Kidney capillary endothelial cell (primary cell): ENCODE results near the gene SLC25A26.
"Not testable (repeated sequence)": the region's sequence is repeated elsewhere in the genome, so short reads cannot be mapped to it uniquely, and the experiment has no call there.

Source experiments
- DNase-seq: peaks from one replicate; pipeline ENCODE4 v3.0.0-alpha.2; 2018; ENCODE audit warnings: low spot score

SLC25A26 gene, protein sequence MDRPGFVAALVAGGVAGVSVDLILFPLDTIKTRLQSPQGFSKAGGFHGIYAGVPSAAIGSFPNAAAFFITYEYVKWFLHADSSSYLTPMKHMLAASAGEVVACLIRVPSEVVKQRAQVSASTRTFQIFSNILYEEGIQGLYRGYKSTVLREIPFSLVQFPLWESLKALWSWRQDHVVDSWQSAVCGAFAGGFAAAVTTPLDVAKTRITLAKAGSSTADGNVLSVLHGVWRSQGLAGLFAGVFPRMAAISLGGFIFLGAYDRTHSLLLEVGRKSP

DNA sequence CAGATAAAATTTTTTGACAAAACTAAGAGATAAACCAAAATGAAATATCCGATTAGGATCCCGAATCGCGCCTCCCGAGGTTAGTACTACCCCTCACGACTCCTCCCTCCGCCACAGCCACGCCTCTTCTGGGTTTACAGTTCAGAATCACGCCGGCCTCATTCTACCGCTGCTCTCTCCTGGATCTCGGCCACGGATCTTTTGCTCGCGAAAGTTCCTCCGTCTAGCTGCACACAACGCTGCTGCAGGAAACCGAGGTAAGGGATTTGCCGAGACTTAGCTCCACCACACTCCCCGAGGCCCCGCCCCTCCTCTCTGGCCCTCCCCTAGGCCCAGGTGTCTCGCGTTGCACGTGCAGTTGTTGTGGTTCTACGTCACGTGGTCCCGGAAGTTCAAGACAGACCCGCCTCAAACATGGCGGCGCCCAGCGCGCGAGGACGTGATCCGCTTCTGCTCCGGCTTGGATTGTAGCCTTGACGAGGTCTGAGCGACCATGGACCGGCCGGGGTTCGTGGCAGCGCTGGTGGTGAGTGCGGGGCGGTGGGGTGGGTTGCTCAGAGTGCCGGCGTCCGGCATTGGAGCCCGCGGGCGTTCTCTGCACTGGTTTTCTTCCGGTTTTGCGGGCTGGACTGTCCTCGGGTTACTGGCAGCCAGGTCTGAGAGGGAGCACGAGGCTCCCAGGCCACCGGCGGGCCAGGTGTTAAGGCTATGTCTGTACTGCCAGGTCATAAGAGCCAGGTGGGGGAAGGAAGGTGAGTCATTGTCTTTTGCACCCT, at the start of gene SLC25A26:
SLC25A26 (plus strand) TSS at position 400 of the 776 bp plus-strand sequence; CDS start at position 494, 94 bp downstream.
- DNase-seq = peak; percentile 88

DNA sequence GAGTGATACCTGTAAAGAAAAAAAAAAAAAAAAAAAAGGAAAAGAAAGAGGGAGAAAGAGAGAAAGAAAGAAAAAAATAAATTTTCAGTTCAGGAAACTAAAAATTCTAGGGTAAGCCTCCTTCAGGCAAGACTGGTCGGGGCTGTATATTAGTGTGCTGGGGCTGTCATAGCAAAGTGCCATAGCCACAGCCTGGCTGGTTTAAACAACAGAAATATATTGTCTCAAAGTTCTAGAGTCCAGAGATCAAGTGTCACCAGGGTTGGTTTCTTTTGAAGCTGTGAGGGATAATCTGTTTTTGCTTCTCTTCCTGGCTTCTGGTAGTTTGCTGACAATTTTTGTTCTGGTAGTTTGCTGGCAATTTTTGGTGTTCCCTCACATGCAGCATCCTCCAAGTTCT, 48.4 kb upstream of the SLC25A26 start:
- no peak for DNase-seq

DNA sequence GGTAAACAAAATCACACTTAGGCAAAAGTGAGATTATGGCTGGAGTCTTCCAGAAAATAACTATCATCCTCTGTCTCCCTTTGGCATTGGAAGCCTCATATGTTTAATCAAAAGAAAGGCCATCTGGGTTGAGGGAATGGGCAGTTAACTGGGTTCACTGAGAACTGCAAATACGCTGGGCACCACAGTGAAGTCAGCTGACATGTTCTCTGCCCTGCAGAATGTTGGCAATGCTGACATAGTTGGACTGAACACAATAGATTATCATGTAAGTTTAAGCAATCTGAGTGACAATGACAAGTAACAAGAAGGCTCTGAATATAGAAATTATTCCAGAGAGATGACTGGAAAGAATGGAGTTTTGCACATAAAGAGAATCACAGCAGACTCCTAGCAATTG, 43.8 kb upstream of the SLC25A26 start:
- no peak for DNase-seq

DNA sequence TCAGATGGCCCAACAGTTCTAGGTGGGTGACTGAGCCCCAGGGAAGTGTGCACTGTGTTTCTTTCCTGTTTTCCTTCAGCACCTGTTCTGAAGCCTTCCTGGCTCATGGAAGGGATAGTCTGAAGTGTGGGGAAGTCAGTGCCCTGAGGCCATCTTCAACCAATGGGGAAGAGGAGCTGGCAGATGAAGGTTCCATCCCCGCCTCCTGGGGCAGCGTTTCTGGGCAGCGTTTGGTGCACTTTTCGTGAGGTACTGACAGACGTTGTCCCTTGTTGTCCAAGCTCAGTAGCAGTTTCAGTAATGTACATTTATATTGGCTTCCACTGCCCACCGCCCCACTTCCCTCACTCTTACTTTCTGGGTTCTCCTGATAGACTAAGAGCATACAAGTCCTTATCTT, 42.6 kb upstream of the SLC25A26 start:
- DNase-seq = no peak

DNA sequence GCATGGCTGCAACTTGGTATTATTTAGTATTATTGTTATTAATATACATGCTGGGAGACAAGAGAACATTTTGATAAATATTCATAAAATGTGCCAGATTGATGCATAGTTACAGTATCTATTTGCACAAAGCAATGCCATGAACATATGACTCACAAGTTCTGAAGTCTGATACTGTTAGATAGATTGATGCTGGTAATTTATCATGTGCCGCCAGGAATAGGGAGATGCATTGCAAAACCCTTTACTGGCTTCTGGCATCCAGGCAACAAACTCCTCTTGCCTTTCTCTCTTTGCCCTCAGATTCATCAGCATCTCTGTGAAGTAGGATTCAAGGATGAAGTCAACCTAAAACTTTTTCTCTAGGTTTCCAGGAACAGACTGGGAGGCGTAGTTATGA, 41.0 kb upstream of the SLC25A26 start:
- DNase-seq = no peak

DNA sequence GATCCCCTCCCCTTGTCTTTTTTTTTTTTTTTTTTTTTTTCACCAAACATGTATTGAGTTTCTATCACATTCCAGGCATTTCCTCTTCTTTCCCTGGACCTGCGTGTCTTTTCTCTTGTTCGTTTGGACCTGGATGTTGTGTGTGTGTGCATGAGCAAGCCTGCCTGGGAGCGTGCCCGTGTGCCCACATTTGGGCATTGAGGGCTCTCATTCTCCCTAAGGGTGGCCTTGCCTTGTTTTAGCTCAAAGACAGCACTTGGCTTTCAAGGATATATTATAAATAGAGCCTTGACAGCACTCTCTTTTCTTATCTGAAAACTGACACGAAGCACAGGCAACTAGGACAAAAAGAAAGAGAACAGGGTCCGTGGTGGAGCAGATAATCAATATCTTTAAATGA, 39.0 kb upstream of the SLC25A26 start:
- DNase-seq = no peak

DNA sequence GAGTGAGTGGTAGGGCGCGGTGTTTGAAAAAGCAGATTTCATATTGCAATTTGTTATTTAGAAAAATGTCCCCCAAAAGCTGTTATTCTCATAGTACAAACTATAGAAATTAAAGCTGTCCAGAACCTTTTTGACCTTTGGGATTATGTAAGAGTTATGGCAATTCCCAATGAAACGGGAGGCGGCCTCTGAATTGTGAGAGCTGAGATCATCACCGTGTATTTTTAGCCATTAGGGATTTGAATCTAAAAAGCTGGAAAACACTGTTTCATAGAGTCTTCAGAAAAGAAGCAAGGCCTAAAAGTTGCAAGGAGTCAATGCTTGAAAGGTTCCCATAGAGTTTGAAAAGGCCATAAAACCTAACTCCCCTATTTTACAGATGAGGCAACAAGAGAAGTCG, 38.6 kb upstream of the SLC25A26 start:
- no peak for DNase-seq

DNA sequence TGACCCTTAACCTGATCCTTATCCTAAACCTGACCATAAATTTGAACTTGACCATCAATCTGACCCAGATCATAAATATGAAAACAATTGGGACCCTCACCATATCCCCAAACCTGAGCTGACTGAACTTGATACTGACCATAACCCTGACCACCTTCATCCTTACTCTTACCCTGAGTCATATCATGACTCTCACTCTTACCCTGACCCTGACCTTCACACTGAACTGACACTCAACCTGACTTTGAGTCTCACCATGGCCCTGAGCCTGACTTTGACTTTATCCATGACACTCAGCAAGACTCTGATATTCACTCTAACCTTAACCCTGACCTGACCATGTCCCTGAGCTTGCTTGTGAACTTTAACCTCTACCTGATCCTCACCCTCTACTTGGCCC, 34.3 kb upstream of the SLC25A26 start:
- DNase-seq = no peak

DNA sequence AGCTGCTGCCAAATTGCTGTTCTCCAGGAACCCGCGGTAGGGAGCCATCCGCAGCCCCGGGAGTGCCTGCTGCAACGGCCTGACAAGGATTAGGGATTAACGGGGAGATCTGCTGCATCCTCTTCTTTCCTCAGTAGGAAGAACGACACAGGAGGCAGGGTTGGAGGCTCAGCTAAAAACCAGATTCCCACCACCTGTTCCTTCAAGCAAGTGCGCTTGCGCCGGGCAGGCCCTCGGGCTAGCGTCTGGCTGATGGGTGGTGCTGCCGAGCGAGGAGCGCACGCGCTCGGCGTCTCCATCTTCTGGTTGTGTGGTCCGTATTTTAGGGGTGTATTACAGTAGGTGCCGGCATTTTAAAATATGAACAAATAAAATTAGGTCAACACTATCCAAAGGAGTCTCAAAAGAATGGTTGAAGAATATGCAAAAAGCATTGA, 25.4 kb upstream of the SLC25A26 start:
- DNase-seq = peak; percentile 31

DNA sequence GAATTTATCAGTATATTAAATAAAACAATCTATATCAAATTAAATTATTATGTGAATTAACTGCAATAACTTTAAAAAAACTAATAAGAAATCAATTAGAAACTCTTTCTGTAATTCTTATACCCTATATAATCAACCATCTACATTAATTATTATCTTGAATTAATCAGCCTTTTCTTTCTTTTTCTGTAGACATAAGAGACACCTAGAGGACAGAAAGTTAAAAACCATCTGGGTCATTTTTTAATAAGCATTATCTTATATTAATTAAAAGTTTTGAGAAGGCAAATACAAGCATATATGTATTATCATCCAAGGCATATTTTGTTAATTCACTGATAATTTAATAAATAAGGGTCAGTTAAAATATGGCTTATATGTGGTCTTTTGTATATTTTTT, 24.2 kb upstream of the SLC25A26 start:
- peak; percentile 26 for DNase-seq

DNA sequence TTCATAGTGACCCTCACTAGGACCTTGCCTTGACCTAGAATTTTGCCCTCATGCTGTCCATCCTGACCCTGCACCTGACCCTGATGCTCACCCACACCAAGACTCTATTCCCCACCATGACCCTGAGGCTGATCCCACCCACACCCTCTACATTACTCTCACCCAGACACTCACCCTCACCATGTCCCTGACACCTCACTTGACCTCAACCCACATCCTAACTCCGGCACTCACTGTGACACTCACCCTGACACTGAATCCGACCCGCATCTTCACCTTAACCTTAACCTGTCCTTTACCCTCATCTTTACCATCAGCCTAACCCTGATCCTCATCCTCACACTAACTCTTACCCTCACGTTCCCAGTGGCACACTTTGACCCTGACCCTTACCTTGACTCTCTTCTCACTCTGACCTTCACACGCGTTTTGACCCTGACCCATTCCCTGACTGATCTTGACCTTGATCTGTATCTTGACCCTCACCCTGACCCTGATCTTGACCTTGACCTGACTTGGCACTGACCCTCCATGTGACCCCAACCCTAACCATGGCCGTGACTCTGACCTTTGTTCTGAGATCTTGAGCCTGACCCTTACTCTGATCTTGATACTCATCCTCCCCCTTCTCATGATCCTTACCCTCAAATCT, 22.2 kb upstream of the SLC25A26 start:
- DNase-seq = no peak

DNA sequence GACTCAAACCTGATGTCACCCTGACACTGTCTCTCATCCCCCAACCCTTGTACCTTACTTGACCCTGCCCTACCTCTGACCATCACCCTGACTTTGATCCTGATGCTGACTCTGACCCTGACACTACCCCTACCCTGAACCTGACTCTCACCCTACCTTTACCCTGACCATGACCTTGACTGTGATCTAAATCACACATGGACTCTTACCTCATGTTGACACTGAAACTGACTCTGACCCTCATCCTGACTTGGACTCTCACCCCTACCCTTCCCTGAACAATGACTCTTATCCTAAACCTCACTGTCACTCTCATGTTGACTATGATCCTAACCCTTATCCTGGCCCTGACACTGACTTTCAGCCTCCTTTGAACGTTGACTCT, 21.7 kb upstream of the SLC25A26 start:
- no peak for DNase-seq

DNA sequence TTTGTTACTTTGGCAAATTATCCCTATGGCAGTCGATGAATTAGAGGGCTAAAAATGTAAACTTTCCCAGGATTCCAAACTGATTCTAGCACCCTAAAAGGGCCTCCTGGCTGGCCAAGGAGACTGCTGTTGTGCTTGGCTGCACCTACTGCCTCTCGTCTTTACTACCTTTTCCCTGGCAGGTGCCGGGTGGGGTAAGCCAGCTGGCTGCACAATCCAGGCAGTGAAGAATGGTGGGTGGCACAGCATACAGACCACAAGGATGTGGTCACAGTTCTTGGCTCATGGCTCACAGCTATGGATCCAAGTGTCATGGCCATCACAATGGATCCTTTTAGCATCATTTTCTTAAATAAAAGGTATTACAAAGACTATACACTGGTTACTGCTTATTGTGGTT, 20.7 kb upstream of the SLC25A26 start:
- no peak for DNase-seq

DNA sequence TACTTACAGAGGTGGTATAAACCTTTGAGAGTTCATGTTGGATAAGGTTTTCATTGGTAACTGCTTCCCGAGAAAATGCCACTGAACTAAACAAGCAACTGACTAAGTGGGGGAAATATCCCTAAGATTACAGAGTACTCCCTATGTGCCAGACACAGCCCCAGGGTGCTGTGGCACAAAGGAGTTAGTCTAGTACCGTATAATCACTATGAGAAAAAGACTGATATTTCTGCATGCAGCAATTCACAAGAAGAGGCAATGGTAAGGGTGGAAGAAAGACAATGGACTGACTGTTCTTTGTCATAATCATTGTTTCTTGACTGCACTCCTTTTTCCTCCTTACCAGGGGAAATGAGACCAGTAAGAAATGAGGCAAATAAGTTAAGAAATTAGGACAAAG, 20.0 kb upstream of the SLC25A26 start:
- DNase-seq = no peak

DNA sequence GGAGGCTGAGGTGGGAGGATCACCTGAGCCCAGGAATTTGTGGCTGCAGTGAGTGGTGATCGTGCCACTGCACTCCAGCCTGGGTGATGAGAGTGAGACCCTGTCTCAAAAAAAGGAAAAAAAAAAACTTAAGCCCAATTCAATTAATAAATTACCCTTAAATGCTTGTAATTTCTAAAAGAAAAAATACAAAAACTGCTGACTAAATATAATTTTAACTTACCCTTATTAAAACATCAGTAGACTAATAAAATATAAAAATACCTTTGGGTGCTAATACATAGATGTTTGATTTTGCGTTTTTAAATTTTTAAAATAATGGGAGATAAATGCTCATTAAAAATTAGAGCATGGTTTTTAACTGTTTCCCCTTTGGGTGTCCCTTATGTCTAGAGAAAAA, 17.5 kb upstream of the SLC25A26 start:
- DNase-seq = no peak

DNA sequence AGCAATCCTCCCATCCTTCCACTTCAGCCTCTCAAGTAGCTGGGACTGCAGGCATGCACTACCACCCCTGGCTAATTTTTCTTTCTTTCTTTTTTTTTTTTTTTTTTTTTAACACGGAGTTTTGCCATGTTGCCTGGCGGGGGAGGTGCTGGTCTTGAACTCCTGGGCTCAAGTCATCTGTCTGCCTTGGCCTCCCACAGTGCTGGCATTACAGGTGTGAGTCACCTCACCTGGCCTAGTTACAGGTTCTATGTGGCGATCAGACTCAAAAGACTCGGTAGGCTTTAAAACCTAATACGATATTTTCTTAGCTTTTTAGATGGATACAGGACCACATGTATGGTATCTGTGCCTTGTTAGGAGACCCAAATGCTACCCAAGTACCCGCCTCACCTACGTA, 14.0 kb upstream of the SLC25A26 start:
- no peak for DNase-seq

DNA sequence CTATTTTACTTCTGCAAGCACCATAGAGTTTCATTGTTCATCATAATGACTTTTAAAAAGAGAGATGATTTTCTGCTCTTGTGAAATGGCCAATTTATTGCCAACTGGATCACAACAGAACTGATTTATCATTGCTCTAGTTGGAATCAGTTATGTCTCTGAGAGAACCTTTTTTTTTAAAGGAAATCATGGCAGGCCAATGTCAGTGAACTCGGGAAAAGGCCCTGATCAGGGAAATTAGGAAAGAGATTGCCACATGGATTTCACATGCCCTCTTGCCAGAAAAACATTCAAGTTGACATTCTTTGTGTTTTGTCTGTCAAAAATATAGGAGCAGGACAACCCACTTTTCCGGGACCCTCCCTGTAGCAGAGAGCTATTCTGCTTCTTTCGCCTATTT, 12.6 kb upstream of the SLC25A26 start:
- no peak for DNase-seq

DNA sequence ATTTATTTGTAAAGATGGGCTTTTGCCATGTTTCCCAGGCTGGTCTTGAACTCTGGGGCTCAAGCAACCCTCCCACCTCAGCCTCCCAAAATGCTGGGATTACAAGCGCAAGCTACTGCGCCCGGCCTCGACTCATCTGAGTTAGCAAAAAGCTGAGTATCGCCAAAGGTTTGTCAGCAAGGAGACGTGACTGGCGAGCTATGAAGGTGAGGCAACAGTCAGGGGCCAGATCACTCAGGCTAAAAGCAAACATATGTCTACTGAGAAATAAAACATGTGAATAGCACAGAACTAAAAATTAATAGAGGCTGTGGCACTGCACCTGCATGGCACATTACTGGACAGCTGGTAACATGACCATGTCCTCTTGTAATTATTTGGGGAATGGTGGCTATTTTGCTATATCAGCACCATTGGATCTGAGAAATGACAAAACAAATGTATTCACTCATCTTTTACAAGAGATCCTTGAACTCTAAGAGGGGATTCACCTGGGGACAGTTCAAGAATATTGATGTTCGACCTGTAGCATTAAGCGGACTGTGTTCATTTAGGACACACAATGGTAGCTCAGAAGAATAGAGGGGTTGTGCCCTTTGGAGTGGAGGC, 10.0 kb upstream of the SLC25A26 start:
- DNase-seq = no peak

DNA sequence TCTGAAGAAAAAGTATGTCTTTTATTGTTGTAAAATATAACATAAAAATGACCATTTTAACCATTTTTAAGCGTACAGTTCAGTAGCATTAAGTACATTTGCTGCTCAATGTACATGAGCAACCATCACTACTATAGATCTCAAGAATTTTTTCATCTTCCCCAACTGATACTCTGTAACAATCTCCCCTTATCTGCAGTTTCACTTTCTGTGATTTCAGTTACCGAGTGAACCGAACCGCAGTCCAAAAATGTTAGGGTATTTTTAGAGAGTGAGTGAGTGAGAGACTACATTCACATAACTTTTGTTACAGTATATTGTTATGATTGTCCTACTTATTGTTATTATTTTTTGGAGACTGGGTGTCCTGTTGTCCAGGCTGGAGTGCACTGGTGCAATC, 9.0 kb upstream of the SLC25A26 start:
- DNase-seq = no peak

DNA sequence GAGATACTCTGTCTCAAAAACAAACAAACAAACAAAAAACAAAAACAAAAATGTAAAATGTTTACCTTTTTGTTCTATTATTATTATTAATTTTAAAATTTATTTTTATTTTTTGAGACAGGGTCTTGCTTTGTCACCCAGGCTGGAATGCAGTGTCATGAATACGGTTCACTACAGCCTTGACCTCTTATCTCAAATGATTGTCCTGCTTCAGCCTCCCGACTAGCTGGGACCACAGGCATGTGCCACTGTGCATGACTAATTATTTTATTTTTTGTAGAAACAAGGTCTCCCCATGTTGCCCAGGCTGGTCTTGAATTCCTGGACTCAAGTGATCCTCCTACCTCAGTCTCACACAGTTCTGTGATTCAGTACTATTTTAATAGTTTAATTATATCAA, 5.7 kb upstream of the SLC25A26 start:
- DNase-seq = no peak

DNA sequence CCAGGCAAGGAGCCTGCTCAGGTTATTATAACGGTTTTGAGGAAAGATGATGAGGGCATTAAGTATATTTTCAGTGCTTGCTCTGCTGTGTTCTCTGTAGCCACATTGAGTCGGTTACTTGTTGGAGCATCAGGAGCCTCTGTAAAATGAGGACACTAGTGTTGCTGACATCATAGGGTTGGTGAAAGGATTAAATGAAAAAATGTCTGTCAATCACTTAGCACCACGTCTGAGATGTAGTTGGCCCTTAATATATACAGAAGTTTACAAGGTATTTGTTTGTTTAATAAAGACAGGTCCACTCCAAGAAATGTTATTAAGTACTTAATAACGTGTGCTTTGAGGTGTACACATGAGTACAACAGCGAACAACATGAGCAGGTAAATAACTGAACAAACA, 735 bp upstream of the SLC25A26 start:
- no peak for DNase-seq

DNA sequence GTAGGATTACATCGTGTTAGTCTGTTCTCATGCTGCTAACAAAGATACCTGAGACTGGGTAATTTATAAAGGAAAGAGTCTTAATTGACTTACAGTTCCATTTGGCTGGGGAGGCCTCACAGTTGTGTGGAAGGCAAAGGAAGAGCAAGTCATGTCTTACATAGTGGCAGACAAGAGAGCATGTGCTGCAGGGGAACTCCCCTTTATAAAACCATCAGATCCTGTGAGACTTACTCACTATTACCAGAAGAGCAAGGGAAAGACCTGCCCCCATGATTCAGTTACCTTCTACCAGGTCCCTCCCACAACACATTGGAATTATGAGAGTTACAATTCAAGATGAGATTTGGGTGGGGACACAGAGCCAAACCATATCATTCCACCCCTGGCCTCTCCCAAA, 3.4 kb downstream of the SLC25A26 start:
- DNase-seq = no peak

DNA sequence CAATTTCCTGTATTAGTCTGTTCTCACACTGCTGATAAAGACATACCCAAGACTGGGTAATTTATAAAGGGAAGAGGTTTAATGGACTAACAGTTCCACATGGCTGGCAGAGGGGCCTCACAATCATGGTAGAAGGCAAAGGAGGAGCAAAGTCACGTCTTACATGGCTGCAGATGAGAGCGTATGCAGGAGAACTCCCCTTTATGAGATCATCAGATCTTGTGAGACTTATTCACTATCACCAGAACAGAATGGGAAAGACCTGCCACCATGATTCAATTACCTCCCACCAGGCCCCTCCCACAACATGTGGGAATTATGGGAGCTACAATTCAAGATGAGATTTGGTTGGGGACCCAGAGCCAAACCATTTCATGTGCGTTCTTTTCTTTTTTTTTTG, 5.3 kb downstream of the SLC25A26 start:
- not testable (repeated sequence) for DNase-seq
